H1 (cell line): Measurements from ENCODE around the gene ACER1. TPM values are rescaled to one million over a fixed set of nuclear protein-coding genes. Genes with fewer than 3 reads are reported as not detected.

Source experiments
- BCL11A ChIP-seq, 2 experiments: IDR thresholded peaks; one replicate each; pipeline ENCODE4 v1.6.1; 2011; ENCODE audit warnings: low read depth in 2 of 2, low read length in 2 of 2, mild to moderate bottlenecking in 2 of 2
- CEBPB ChIP-seq: IDR thresholded peaks from 2 replicates; pipeline ENCODE4 v1.6.1; 2012; ENCODE audit warnings: low read depth, low read length
- CTBP2 ChIP-seq: IDR thresholded peaks from 2 replicates; pipeline ENCODE4 v1.7.0; 2011; ENCODE audit warnings: borderline replicate concordance, mild to moderate bottlenecking, moderate library complexity, mixed read lengths, low read length; ENCODE audit not compliant: insufficient read depth, insufficient read length
- EZH2 ChIP-seq: fragments of 200-600 bp; sonication (generic); IDR thresholded peaks from 2 replicates; pipeline ENCODE4 v1.7.1; 2012; ENCODE audit warnings: low read depth, mild to moderate bottlenecking, moderate library complexity, low read length, inconsistent platforms; ENCODE audit not compliant: severe bottlenecking
- RNF2 ChIP-seq: fragments of 200-900, 300-1000 bp; sonication (generic); IDR thresholded peaks from 2 replicates; pipeline ENCODE4 v1.7.1; 2016; ENCODE audit warnings: borderline replicate concordance, low read depth, mild to moderate bottlenecking, antibody characterized with exemption, low read length; ENCODE audit not compliant: poor library complexity, severe bottlenecking; ENCODE audit errors: missing control alignments
- TBP ChIP-seq: IDR thresholded peaks from 2 replicates; pipeline ENCODE4 v1.6.1; 2011; ENCODE audit warnings: low read depth, low read length, improper control_type of control experiment
- TCF12 ChIP-seq: IDR thresholded peaks from 2 replicates; pipeline ENCODE4 v1.6.1; 2011; ENCODE audit warnings: low read depth, mild to moderate bottlenecking, low read length
- YY1 ChIP-seq: IDR thresholded peaks from 2 replicates; pipeline ENCODE4 v1.6.1; 2011; ENCODE audit warnings: low read depth, mild to moderate bottlenecking, low read length
- polyA plus RNA-seq, 7 experiments: library from polyadenylated mRNA; depleted of rRNA in 3 of 7; stranded (reverse) in 5 of 7; unstranded in 2 of 7; fragments of >200 nt in 5 of 7; fragments of 200-250 nt in 2 of 7; gene quantifications; 1 replicate in 5 of 7; 2 replicates in 1 of 7; 4 replicates in 1 of 7; pipeline versions ENCODE4 v1.2.1 to v1.2.3, GENCODE V29; 2011 to 2013; ENCODE audit warnings: missing spikeins in 2 of 7, mixed read lengths in 2 of 7
- total RNA-seq: library from RNA; stranded (reverse); fragmentation: NEBNext Ultra II Directional; extraction: Animal tissue kit (Norgen Biotek cat#: 25700); gene quantifications from 2 replicates; pipeline ENCODE4 v1.2.1, GENCODE V29; 2021
- TF ChIP-seq, protein P1 (sequence below): fragments of 300-600 bp; sonication (generic); IDR thresholded peaks from 2 replicates; pipeline ENCODE4 v1.7.1; 2012; ENCODE audit warnings: low read length, moderate library complexity, mild to moderate bottlenecking, inconsistent platforms; ENCODE audit not compliant: insufficient replicate concordance
- TF ChIP-seq, protein P2 (sequence below): IDR thresholded peaks from 2 replicates; pipeline ENCODE4 v1.6.1; 2012; ENCODE audit warnings: inconsistent platforms

Gene ACER1
- total and polyA plus RNA-seq, 2 of the 8 experiments (the other 6 are each of a cell fraction or from before 2014, with no cell fraction given) = 0.05 TPM; not detected in 1

DNA sequence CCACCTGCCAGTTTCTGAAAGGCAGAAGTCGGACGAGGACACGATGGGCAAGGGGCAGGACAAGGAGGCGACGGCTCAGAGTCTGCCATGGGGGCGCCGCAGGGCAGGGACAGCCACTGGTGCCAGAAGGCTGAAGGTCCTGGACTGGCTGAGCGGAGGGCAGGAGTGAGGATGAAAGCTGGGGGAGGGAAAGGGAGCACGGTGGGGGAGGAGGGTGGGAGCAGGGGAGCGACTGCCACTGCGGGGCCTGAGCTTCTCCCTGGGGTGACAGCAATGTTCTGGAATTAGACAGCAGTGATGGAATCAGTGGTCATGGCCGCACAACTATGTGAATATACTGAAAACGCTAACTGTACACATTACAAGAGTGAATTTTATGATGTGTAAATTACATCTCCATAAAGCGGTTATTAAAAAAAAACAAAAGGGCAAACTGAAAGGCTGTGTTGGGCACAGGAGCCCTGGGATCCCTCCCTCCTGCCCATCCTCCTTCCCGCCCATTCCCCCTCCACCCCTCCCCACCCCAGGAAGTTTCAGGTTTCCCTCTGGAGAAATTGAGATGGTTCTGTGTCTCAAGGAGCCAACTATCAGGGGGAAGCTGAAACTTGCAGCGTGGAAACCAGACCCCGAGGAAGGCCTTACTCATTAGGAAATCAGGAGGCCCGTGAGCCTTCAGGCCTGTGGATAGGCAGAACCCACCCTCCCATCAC, 69.5 kb downstream of the ACER1 start (continued):
- TF ChIP-seq, protein P1, sequence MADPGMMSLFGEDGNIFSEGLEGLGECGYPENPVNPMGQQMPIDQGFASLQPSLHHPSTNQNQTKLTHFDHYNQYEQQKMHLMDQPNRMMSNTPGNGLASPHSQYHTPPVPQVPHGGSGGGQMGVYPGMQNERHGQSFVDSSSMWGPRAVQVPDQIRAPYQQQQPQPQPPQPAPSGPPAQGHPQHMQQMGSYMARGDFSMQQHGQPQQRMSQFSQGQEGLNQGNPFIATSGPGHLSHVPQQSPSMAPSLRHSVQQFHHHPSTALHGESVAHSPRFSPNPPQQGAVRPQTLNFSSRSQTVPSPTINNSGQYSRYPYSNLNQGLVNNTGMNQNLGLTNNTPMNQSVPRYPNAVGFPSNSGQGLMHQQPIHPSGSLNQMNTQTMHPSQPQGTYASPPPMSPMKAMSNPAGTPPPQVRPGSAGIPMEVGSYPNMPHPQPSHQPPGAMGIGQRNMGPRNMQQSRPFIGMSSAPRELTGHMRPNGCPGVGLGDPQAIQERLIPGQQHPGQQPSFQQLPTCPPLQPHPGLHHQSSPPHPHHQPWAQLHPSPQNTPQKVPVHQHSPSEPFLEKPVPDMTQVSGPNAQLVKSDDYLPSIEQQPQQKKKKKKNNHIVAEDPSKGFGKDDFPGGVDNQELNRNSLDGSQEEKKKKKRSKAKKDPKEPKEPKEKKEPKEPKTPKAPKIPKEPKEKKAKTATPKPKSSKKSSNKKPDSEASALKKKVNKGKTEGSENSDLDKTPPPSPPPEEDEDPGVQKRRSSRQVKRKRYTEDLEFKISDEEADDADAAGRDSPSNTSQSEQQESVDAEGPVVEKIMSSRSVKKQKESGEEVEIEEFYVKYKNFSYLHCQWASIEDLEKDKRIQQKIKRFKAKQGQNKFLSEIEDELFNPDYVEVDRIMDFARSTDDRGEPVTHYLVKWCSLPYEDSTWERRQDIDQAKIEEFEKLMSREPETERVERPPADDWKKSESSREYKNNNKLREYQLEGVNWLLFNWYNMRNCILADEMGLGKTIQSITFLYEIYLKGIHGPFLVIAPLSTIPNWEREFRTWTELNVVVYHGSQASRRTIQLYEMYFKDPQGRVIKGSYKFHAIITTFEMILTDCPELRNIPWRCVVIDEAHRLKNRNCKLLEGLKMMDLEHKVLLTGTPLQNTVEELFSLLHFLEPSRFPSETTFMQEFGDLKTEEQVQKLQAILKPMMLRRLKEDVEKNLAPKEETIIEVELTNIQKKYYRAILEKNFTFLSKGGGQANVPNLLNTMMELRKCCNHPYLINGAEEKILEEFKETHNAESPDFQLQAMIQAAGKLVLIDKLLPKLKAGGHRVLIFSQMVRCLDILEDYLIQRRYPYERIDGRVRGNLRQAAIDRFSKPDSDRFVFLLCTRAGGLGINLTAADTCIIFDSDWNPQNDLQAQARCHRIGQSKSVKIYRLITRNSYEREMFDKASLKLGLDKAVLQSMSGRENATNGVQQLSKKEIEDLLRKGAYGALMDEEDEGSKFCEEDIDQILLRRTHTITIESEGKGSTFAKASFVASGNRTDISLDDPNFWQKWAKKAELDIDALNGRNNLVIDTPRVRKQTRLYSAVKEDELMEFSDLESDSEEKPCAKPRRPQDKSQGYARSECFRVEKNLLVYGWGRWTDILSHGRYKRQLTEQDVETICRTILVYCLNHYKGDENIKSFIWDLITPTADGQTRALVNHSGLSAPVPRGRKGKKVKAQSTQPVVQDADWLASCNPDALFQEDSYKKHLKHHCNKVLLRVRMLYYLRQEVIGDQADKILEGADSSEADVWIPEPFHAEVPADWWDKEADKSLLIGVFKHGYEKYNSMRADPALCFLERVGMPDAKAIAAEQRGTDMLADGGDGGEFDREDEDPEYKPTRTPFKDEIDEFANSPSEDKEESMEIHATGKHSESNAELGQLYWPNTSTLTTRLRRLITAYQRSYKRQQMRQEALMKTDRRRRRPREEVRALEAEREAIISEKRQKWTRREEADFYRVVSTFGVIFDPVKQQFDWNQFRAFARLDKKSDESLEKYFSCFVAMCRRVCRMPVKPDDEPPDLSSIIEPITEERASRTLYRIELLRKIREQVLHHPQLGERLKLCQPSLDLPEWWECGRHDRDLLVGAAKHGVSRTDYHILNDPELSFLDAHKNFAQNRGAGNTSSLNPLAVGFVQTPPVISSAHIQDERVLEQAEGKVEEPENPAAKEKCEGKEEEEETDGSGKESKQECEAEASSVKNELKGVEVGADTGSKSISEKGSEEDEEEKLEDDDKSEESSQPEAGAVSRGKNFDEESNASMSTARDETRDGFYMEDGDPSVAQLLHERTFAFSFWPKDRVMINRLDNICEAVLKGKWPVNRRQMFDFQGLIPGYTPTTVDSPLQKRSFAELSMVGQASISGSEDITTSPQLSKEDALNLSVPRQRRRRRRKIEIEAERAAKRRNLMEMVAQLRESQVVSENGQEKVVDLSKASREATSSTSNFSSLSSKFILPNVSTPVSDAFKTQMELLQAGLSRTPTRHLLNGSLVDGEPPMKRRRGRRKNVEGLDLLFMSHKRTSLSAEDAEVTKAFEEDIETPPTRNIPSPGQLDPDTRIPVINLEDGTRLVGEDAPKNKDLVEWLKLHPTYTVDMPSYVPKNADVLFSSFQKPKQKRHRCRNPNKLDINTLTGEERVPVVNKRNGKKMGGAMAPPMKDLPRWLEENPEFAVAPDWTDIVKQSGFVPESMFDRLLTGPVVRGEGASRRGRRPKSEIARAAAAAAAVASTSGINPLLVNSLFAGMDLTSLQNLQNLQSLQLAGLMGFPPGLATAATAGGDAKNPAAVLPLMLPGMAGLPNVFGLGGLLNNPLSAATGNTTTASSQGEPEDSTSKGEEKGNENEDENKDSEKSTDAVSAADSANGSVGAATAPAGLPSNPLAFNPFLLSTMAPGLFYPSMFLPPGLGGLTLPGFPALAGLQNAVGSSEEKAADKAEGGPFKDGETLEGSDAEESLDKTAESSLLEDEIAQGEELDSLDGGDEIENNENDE = no peak
- TF ChIP-seq RNF2 = no peak
- no peak for TF ChIP-seq YY1
- TF ChIP-seq EZH2 = no peak
- TF ChIP-seq CTBP2 = no peak
- TF ChIP-seq, protein P2, sequence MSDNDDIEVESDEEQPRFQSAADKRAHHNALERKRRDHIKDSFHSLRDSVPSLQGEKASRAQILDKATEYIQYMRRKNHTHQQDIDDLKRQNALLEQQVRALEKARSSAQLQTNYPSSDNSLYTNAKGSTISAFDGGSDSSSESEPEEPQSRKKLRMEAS = no peak
- TF ChIP-seq TBP = no peak
- TF ChIP-seq TCF12 = no peak
- no peak for TF ChIP-seq BCL11A (IDR thresholded peaks at IDR 0.05; ENCODE audit: low read depth in 2 of 2, low read length in 2 of 2)
- no peak for TF ChIP-seq CEBPB
